Fibroblast of the aortic adventitia (primary cell): ENCODE results near the gene CBY3. TPM values are rescaled to one million over a fixed set of nuclear protein-coding genes. Genes with fewer than 3 reads are reported as not detected.
"Not testable (repeated sequence)": the region's sequence is repeated elsewhere in the genome, so short reads cannot be mapped to it uniquely, and the experiment has no call there.

Experiments used
- DNase-seq: peaks from one replicate; pipeline ENCODE4 v3.0.0-alpha.2; 2010; ENCODE audit warnings: low read depth
- H3K4me3 ChIP-seq: 2 replicates; pipeline ENCODE4 v1.5.1; 2011; ENCODE audit warnings: low read depth, mild to moderate bottlenecking, control low read depth, low read length, moderate library complexity
- CTCF ChIP-seq: IDR thresholded peaks from 2 replicates; pipeline ENCODE4 v1.5.1; 2011; ENCODE audit warnings: mild to moderate bottlenecking, low read length, control low read depth, inconsistent platforms; ENCODE audit not compliant: insufficient read depth
- total RNA-seq: library from RNA; depleted of rRNA; stranded (reverse); fragments of >200 nt; gene quantifications from 2 replicates; pipeline ENCODE4 v1.2.3, GENCODE V29; 2012; ENCODE audit warnings: low replicate concordance

The CBY3 gene
- total RNA-seq, 1 donor: not detected

- H3K4me3 ChIP-seq: no peak overlapping the region
- no peak for DNase-seq
- no peak for TF ChIP-seq CTCF
Measured at GRCh38 chr5:179716286-179716685, 35.5 kb upstream of the CBY3 start.

- DNase-seq: peak; percentile 14
- H3K4me3 ChIP-seq: peak overlapping the region; percentile 97
- no peak for TF ChIP-seq CTCF
Measured at GRCh38 chr5:179700401-179700918, 19.6 kb upstream of the CBY3 start.

- TF ChIP-seq CTCF: no peak
- H3K4me3 ChIP-seq: peak overlapping the region; percentile 97
- peak; percentile 40 for DNase-seq
Measured at GRCh38 chr5:179699616-179700237, 18.9 kb upstream of the CBY3 start.

- peak within 1 kb of the TSS; percentile 97 for H3K4me3 ChIP-seq
- no peak for DNase-seq
- TF ChIP-seq CTCF: no peak
Measured at GRCh38 chr5:179698935-179699615, 18.2 kb upstream of the CBY3 start, which contains the start of gene CANX. TSS of gene CANX (plus strand) at chr5:179698967. CDS start at chr5:179705682, 6,715 bp downstream.

GRCh38 chr5:179697993-179698934 lies 17.4 kb upstream of the CBY3 start:
- H3K4me3 ChIP-seq: peak overlapping the region; percentile 97
- DNase-seq: peak; percentile 99
- TF ChIP-seq CTCF: no peak

GRCh38 chr5:179697543-179697942 lies 16.7 kb upstream of the CBY3 start:
- peak overlapping the region; percentile 78 for H3K4me3 ChIP-seq
- not testable (repeated sequence) for DNase-seq
